ENCODE data around the gene KCNC3. TPM values are rescaled to one million over a fixed set of nuclear protein-coding genes. Genes with fewer than 3 reads are reported as not detected.
A peak's percentile ranks its signal among the peaks of the same experiment; 100 is the strongest.

Gene KCNC3
- total and polyA plus RNA-seq, 10 of the 15 experiments (the other 5 are each of a cell fraction or from before 2014, with no cell fraction given), result 0.08 to 3.8 (median 0.44) TPM; not detected in 2

- TF ChIP-seq ZNF592 (IDR thresholded peaks at IDR 0.05), result no peak
- no peak for TF ChIP-seq HDAC2 (IDR thresholded peaks at IDR 0.05)
- peak; percentile 89 for TF ChIP-seq RUNX3 (IDR thresholded peaks at IDR 0.05; ENCODE audit: low read length)
- TF ChIP-seq CBX5 (IDR thresholded peaks at IDR 0.05; ENCODE audit: low read depth), result no peak
- no peak for TF ChIP-seq CBFB (IDR thresholded peaks at IDR 0.05; ENCODE audit: low read depth)
- TF ChIP-seq SMAD1 (IDR thresholded peaks at IDR 0.05; ENCODE audit: low read depth, partially characterized antibody), result no peak
- no peak for TF ChIP-seq CHD1 (IDR thresholded peaks at IDR 0.05; ENCODE audit: low read depth, low read length)
- TF ChIP-seq, protein P1, sequence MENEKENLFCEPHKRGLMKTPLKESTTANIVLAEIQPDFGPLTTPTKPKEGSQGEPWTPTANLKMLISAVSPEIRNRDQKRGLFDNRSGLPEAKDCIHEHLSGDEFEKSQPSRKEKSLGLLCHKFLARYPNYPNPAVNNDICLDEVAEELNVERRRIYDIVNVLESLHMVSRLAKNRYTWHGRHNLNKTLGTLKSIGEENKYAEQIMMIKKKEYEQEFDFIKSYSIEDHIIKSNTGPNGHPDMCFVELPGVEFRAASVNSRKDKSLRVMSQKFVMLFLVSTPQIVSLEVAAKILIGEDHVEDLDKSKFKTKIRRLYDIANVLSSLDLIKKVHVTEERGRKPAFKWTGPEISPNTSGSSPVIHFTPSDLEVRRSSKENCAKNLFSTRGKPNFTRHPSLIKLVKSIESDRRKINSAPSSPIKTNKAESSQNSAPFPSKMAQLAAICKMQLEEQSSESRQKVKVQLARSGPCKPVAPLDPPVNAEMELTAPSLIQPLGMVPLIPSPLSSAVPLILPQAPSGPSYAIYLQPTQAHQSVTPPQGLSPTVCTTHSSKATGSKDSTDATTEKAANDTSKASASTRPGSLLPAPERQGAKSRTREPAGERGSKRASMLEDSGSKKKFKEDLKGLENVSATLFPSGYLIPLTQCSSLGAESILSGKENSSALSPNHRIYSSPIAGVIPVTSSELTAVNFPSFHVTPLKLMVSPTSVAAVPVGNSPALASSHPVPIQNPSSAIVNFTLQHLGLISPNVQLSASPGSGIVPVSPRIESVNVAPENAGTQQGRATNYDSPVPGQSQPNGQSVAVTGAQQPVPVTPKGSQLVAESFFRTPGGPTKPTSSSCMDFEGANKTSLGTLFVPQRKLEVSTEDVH (IDR thresholded peaks at IDR 0.05; ENCODE audit: low read depth, partially characterized antibody), result no peak
- no peak for TF ChIP-seq FOXM1 (IDR thresholded peaks at IDR 0.05; ENCODE audit: low read depth, low read length)
- TF ChIP-seq, protein P2, sequence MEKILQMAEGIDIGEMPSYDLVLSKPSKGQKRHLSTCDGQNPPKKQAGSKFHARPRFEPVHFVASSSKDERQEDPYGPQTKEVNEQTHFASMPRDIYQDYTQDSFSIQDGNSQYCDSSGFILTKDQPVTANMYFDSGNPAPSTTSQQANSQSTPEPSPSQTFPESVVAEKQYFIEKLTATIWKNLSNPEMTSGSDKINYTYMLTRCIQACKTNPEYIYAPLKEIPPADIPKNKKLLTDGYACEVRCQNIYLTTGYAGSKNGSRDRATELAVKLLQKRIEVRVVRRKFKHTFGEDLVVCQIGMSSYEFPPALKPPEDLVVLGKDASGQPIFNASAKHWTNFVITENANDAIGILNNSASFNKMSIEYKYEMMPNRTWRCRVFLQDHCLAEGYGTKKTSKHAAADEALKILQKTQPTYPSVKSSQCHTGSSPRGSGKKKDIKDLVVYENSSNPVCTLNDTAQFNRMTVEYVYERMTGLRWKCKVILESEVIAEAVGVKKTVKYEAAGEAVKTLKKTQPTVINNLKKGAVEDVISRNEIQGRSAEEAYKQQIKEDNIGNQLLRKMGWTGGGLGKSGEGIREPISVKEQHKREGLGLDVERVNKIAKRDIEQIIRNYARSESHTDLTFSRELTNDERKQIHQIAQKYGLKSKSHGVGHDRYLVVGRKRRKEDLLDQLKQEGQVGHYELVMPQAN (conservative IDR thresholded peaks at IDR 0.05), result no peak
- 0 out of 2 replicates have a peak, but pooled peaks have one; percentile 20 for TF ChIP-seq BCL11A (IDR thresholded peaks at IDR 0.05; ENCODE audit: low read depth, low read length)
- TF ChIP-seq SMC3 (IDR thresholded peaks at IDR 0.05; ENCODE audit: borderline replicate concordance, low read length), result no peak
- no peak for TF ChIP-seq ZBED1 (IDR thresholded peaks at IDR 0.05; ENCODE audit: borderline replicate concordance)
- no peak for TF ChIP-seq TBL1XR1 (IDR thresholded peaks at IDR 0.05; ENCODE audit: low read depth, low read length)
- no peak for TF ChIP-seq MYB (IDR thresholded peaks at IDR 0.05; ENCODE audit: borderline replicate concordance, low read depth, low read length)
- TF ChIP-seq NR2C2 (IDR thresholded peaks at IDR 0.05; ENCODE audit: borderline replicate concordance, control insufficient read depth, insufficient read length, low read depth), result no peak
- 0 out of 2 replicates have a peak, but pooled peaks have one; percentile 57 for TF ChIP-seq GATAD2B (conservative IDR thresholded peaks at IDR 0.05; ENCODE audit: low read depth)
- TF ChIP-seq PML (IDR thresholded peaks at IDR 0.05; ENCODE audit: low read length), result no peak
- no peak for TF ChIP-seq HCFC1 (IDR thresholded peaks at IDR 0.05; ENCODE audit: low read length)
- no peak for TF ChIP-seq EZH2 (IDR thresholded peaks at IDR 0.05; ENCODE audit: borderline replicate concordance, control insufficient read depth, low read depth, low read length)
- peak; percentile 42 for TF ChIP-seq ATF7 (IDR thresholded peaks at IDR 0.05; ENCODE audit: low read depth)
- no peak for TF ChIP-seq SRF (IDR thresholded peaks at IDR 0.05; ENCODE audit: low read depth in 2 of 2, low read length in 2 of 2)
- TF ChIP-seq TCF3 (IDR thresholded peaks at IDR 0.05; ENCODE audit: borderline replicate concordance, insufficient read depth, low read depth, low read length), result no peak
Measured at GRCh38 chr19:50365434-50366306, 36.5 kb upstream of the KCNC3 start, which contains the start of gene NAPSA (continued).
